Hepatocyte (in vitro differentiated cells): ENCODE measurements around the gene CCDC88C.

Source experiments
- EZH2 ChIP-seq: fragments of 200-600 bp; sonication (generic); IDR thresholded peaks from 2 replicates; pipeline ENCODE4 v1.6.1; 2016; ENCODE audit warnings: antibody characterized with exemption, mild to moderate bottlenecking, borderline replicate concordance
- TF ChIP-seq, protein P1 (sequence below): fragments of 200-600 bp; sonication (generic); IDR thresholded peaks from 2 replicates; pipeline ENCODE4 v1.5.1; 2016; ENCODE audit warnings: antibody characterized with exemption, mild to moderate bottlenecking; ENCODE audit not compliant: poor library complexity

DNA sequence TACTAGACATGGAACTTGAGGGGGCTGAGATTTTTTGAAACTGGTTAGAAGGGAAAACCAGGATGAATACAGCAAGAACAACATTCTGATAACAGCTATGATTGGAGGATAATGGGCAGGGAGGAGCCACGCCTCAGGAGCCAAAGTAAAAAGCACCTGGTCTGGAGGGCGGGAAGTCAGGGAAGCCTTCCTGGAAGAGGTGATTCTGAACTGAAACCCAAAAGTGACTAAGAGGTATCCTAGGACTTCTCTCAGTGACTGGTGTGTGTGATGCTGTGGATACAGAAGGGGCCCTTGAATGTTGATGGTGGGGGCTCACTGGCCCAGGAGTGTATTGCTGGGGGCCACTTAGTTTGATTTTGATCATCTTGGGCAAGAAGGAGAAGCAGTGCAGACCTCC is 154.3 kb downstream of the CCDC88C start:
- TF ChIP-seq, protein P1, sequence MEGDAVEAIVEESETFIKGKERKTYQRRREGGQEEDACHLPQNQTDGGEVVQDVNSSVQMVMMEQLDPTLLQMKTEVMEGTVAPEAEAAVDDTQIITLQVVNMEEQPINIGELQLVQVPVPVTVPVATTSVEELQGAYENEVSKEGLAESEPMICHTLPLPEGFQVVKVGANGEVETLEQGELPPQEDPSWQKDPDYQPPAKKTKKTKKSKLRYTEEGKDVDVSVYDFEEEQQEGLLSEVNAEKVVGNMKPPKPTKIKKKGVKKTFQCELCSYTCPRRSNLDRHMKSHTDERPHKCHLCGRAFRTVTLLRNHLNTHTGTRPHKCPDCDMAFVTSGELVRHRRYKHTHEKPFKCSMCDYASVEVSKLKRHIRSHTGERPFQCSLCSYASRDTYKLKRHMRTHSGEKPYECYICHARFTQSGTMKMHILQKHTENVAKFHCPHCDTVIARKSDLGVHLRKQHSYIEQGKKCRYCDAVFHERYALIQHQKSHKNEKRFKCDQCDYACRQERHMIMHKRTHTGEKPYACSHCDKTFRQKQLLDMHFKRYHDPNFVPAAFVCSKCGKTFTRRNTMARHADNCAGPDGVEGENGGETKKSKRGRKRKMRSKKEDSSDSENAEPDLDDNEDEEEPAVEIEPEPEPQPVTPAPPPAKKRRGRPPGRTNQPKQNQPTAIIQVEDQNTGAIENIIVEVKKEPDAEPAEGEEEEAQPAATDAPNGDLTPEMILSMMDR, result no peak
- no peak for TF ChIP-seq EZH2
